Naive B cell (primary cell): ENCODE data around the gene PI4KA. TPM values are rescaled to one million over a fixed set of nuclear protein-coding genes. Genes with fewer than 3 reads are reported as not detected.
"Not testable (repeated sequence)": the region's sequence is repeated elsewhere in the genome, so short reads cannot be mapped to it uniquely, and the experiment has no call there.

ENCODE experiments used
- ATAC-seq, 2 donors: fragments of 150-1000 bp; cut with Tn5 transposase; 2 replicates each; pipeline ENCODE4 v1.10.0; 2021; ENCODE audit warnings: low read depth in 2 of 2, mild to moderate bottlenecking in 2 of 2, moderate library complexity in 2 of 2
- DNase-seq: peaks from one replicate; pipeline ENCODE4 v3.0.0; 2022
- H3K27ac Mint-ChIP-seq, 6 donors: one replicate each; pipeline ENCODE4 v1.8.0; 2020 to 2022; ENCODE audit warnings: mild to moderate bottlenecking in 6 of 6, mixed read lengths in 6 of 6, moderate library complexity in 5 of 6, inconsistent platforms in 2 of 6
- H3K27me3 Mint-ChIP-seq, 3 donors: one replicate each; pipeline ENCODE4 v1.8.0; 2021 to 2022; ENCODE audit warnings: mixed read lengths in 3 of 3, mild to moderate bottlenecking in 1 of 3
- H3K36me3 Mint-ChIP-seq, 2 donors: one replicate each; pipeline ENCODE4 v1.8.0; 2020 to 2022; ENCODE audit warnings: mixed read lengths in 2 of 2, inconsistent platforms in 1 of 2, mild to moderate bottlenecking in 1 of 2
- H3K4me1 Mint-ChIP-seq, 3 donors: one replicate each; pipeline ENCODE4 v1.8.0; 2020 to 2022; ENCODE audit warnings: mixed read lengths in 3 of 3, inconsistent platforms in 1 of 3, mild to moderate bottlenecking in 1 of 3, moderate library complexity in 1 of 3
- H3K4me3 Mint-ChIP-seq, 8 donors: one replicate each; pipeline ENCODE4 v1.8.0; 2020 to 2022; ENCODE audit warnings: mild to moderate bottlenecking in 8 of 8, mixed read lengths in 8 of 8, moderate library complexity in 8 of 8, inconsistent platforms in 2 of 8
- H3K9me3 Mint-ChIP-seq, 7 donors: one replicate each; pipeline ENCODE4 v1.8.0; 2020 to 2022; ENCODE audit warnings: mixed read lengths in 7 of 7, mild to moderate bottlenecking in 5 of 7, inconsistent platforms in 2 of 7, moderate library complexity in 1 of 7
- polyA plus RNA-seq, 6 donors: library from polyadenylated mRNA; unstranded; fragments of 300-500 nt; fragmentation: Illumina TruSeq; gene quantifications; one replicate each; pipeline ENCODE4 v1.2.3, GENCODE V29; 2021; ENCODE audit warnings: low read depth in 6 of 6

Gene PI4KA
- polyA plus RNA-seq, 6 donors from 2014 or later: 25.6 to 68.3 (median 39.3) TPM

DNA sequence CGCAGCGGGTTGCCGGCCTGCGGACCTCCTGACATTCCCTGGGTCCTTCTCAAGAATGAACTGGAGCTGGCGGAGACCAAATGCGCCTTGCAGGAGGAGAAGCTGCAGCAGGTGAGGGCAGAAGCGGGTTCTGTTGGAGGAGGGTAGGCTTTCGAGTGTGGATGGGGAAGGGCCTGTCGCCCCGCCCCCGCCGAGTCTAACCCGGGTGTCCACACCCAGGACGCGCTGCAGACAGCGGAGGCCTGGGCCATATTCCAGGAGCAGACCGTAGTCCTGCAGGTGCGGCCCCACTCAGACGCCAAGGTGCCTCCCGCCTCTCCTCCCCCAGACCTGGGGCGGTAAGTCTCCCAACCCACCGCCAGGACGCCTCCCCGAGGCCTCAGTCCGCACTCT lies 155.2 kb downstream of the PI4KA start:
- not testable (repeated sequence) for DNase-seq, H3K9me3 Mint-ChIP-seq, H3K27me3 Mint-ChIP-seq, H3K4me1 Mint-ChIP-seq, H3K36me3 Mint-ChIP-seq
- peak; percentile 16 to 21 for ATAC-seq
- peak overlapping the region; percentile 93 to 100 (median 98) for H3K4me3 Mint-ChIP-seq
- peak overlapping the region in 3 of 6 donors; percentile 72 to 100 (median 92) for H3K27ac Mint-ChIP-seq

DNA sequence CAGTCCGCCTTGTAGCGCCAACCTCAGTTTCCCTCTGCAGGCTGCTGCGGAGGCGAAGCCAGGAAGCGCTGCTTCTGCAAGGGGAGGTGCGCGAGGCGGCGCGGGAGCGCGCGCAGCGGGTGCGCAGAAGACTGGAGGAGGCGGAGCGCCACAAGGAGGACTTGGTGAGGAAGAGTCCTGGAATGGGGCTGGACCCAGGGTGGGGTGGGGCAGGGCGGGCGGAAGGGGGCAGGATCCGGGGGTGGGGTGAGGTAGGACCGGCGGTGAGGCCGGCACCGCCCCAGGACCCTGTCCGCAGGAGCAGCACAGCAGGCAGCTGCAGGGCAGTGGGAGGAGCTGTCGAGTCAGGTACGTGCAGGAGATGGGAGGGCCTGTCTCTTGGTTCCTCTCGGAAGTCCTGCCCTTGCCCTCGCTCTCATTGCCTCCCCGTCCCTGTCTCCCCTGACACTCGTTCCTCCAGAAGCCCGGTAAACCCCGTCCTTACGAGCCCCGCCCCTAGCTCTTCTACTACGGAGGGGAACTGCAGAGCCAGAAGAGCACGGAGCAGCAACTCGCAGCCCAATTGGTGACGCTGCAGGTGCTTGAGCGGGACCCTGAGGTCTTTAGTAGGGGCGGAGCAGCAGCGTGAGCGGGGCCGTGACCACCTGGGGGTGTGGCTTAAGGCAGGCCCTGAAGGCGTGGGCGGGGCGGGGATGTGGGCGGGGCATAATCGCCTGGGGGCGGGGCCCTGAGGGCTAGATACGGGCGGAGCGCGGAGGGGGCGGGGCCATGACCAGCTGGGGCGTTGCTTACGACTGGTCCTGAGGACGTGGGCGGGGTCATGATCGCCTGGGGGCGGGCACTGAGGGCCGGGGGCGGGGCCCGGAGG lies 155.8 kb downstream of the PI4KA start:
- H3K9me3 Mint-ChIP-seq, H3K4me1 Mint-ChIP-seq, H3K27me3 Mint-ChIP-seq, H3K36me3 Mint-ChIP-seq: not testable (repeated sequence)
- DNase-seq (peak; percentile 93), ATAC-seq (peak; percentile 76 to 79)
- Mint-ChIP-seq H3K4me3 (peak overlapping the region; percentile 93 to 100 (median 98)), H3K27ac (peak overlapping the region; percentile 92 to 100 (median 98))

GRCh38 chr22:20702175-20702545 lies 156.5 kb downstream of the PI4KA start:
- H3K9me3 Mint-ChIP-seq, H3K36me3 Mint-ChIP-seq, H3K27me3 Mint-ChIP-seq, DNase-seq: not testable (repeated sequence)
- peak overlapping the region; percentile 93 to 100 (median 98) for H3K4me3 Mint-ChIP-seq
- ATAC-seq: peak; percentile 4 to 9
- H3K27ac Mint-ChIP-seq: peak overlapping the region in 4 of 6 donors; percentile 70 to 98 (median 84)
- peaks cover 4 to 11% (median 8%) of the 10 kb centered on the region in 3 donors for H3K4me1 Mint-ChIP-seq

DNA sequence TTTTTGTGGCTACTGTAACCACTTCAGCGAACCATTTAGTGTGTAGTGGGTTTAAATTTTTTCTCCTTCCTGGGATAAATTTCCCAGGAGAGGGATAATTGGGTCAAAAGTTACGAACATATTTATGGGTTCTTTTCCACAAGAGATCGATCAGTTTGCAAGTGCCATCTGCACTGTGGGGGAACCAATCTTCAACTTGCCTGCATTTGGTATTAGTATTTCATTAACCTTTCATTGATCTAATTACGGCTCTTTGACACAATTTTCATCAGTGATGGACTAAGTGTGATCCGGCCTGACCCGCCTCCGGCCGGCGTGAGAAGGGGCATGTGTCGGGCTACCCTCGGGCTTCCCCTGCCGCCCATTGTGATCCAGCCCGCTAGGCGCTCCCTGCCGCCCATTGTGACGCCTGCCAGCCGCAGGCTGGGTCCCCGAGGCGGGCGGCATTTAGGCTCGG lies 156.9 kb downstream of the PI4KA start:
- DNase-seq, ATAC-seq, H3K36me3 Mint-ChIP-seq, H3K27me3 Mint-ChIP-seq, H3K9me3 Mint-ChIP-seq: not testable (repeated sequence)
- H3K27ac Mint-ChIP-seq: peak overlapping the region in 4 of 6 donors; percentile 44 to 92 (median 66)
- H3K4me3 Mint-ChIP-seq: peak overlapping the region; percentile 93 to 100 (median 98)
- peaks cover 4 to 11% (median 9%) of the 10 kb centered on the region in 3 donors for H3K4me1 Mint-ChIP-seq

DNA sequence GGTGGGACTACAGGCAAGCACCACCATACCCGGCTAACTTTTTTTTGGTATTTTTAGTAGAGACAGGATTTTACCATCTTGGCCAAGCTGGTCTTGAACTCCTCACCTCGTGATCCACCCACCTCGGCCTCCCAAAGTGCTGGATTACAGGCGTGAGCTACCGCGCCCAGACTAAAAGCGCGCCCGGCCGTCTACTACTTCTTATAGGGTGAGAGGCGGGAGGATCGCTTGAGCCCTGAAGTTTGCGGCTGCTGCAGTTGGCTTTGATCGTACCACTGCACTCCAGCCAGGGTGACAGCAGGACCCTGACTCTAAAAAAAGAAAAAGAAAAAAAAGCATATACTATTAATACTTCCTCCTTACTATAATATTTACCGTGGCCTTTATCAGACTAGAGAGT lies 158.3 kb downstream of the PI4KA start:
- H3K4me3 Mint-ChIP-seq: peak overlapping the region in 3 of 8 donors; percentile 2 to 38 (median 30)

GRCh38 chr22:20699856-20700255 lies 158.8 kb downstream of the PI4KA start:
- H3K4me3 Mint-ChIP-seq: peak overlapping the region in 3 of 8 donors; percentile 36 to 56 (median 41)
- DNase-seq, H3K27me3 Mint-ChIP-seq: not testable (repeated sequence)

More for the DNA sequence above, 158.3 kb downstream of the PI4KA start:
- ATAC-seq, H3K27me3 Mint-ChIP-seq, H3K36me3 Mint-ChIP-seq, H3K27ac Mint-ChIP-seq, H3K9me3 Mint-ChIP-seq, DNase-seq: not testable (repeated sequence)
- H3K4me1 Mint-ChIP-seq: peaks cover 4 to 11% (median 9%) of the 10 kb centered on the region in 3 donors

GRCh38 chr22:20697481-20698113 lies 161.0 kb downstream of the PI4KA start:
- peak overlapping the region in 2 of 8 donors; percentile 26 to 37 for H3K4me3 Mint-ChIP-seq
- not testable (repeated sequence) for H3K9me3 Mint-ChIP-seq, H3K36me3 Mint-ChIP-seq, H3K4me1 Mint-ChIP-seq, H3K27me3 Mint-ChIP-seq
- ATAC-seq (peak in 1 of 2 donors; percentile 37), DNase-seq (peak; percentile 71)
- peak overlapping the region in 2 of 6 donors; percentile 28 to 74 for H3K27ac Mint-ChIP-seq

More at GRCh38 chr22:20699856-20700255, 158.8 kb downstream of the PI4KA start:
- ATAC-seq, H3K9me3 Mint-ChIP-seq, H3K36me3 Mint-ChIP-seq, H3K27ac Mint-ChIP-seq: not testable (repeated sequence)
- H3K4me1 Mint-ChIP-seq: peaks cover 4 to 11% (median 8%) of the 10 kb centered on the region in 3 donors

GRCh38 chr22:20696056-20696455 lies 162.6 kb downstream of the PI4KA start:
- H3K4me3 Mint-ChIP-seq, H3K36me3 Mint-ChIP-seq, H3K27ac Mint-ChIP-seq, DNase-seq, H3K27me3 Mint-ChIP-seq, H3K9me3 Mint-ChIP-seq, H3K4me1 Mint-ChIP-seq, ATAC-seq: not testable (repeated sequence)

DNA sequence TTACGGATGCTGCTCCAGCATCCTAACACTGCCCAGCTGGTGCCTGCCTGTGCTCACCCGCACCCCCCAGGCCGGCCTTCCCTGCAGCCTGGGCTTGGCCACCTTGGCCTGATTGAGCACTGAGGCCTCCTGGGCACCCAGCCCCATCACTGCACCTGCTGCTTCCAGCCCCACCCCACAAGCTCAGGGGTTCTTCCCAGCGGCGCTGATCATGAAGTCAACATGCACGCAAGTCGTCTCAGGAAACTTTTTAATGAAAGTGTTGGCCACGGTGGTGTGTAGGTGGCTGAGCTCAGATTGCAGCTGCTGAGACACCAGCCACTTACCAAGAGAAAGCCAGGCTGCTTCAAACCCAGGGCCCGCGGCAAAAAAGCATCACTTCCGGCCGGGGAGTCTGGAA lies 163.4 kb downstream of the PI4KA start:
- not testable (repeated sequence) for ATAC-seq, H3K36me3 Mint-ChIP-seq, H3K4me3 Mint-ChIP-seq, H3K4me1 Mint-ChIP-seq, H3K27ac Mint-ChIP-seq, H3K27me3 Mint-ChIP-seq, H3K9me3 Mint-ChIP-seq, DNase-seq

DNA sequence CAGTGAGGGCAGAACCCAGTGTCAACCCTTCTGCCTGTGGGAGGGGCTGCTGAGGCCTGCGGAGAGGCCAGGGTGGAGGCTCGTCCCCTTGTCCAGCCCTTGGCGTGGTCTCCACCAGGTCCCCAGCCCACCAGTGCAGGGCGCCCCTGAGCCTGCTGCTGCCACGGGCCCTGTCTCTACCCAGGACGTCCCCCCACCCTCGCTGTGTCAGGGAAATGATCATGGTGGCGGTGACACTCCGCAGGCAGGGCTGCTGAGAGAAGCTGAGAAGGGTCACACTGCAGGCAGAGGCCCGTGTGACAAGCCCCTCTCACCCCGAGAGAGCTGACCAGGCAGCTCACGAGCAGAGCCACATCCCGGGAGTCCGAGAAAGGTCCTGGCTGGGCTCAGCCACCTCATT lies 164.4 kb downstream of the PI4KA start:
- H3K4me3 Mint-ChIP-seq, ATAC-seq, H3K36me3 Mint-ChIP-seq, H3K27ac Mint-ChIP-seq, H3K27me3 Mint-ChIP-seq, H3K4me1 Mint-ChIP-seq, H3K9me3 Mint-ChIP-seq, DNase-seq: not testable (repeated sequence)

GRCh38 chr22:20692926-20693325 lies 165.7 kb downstream of the PI4KA start:
- H3K4me1 Mint-ChIP-seq, H3K27ac Mint-ChIP-seq, H3K36me3 Mint-ChIP-seq, H3K4me3 Mint-ChIP-seq, ATAC-seq, H3K9me3 Mint-ChIP-seq, H3K27me3 Mint-ChIP-seq, DNase-seq: not testable (repeated sequence)

DNA sequence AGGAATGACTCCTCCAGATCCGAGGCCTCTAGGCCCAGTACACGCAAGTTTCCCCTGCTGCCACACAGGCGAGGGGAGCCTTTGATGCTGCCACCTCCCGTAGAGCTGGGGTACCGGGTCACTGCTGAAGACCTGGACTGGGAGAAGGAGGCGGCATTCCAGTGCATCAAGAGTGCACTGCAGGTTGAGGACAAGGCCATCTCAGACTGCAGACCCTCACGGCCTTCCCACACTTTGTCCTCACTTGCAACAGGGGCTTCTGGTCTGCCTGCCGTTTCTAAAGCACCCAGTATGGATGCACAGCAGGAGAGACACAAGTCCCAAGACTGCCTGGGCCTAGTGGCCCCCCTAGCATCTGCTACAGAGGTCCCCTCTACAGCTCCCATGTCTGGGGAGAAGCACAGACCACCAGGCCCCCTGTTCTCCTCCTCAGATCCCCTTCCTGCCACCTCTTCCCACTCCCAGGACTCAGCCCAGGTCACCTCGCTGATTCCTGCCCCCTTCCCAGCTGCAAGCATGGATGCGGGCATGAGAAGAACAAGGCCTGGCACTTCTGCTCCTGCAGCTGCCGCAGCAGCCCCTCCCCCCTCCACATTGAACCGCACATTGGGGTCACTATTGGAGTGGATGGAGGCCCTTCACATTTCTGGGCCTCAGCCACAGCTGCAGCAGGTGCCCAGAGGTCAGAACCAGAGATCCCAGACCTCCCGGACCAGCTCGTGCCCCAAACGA lies 167.9 kb downstream of the PI4KA start:
- not testable (repeated sequence) for H3K4me3 Mint-ChIP-seq, H3K27ac Mint-ChIP-seq, H3K27me3 Mint-ChIP-seq, DNase-seq, H3K36me3 Mint-ChIP-seq, H3K9me3 Mint-ChIP-seq, H3K4me1 Mint-ChIP-seq, ATAC-seq

DNA sequence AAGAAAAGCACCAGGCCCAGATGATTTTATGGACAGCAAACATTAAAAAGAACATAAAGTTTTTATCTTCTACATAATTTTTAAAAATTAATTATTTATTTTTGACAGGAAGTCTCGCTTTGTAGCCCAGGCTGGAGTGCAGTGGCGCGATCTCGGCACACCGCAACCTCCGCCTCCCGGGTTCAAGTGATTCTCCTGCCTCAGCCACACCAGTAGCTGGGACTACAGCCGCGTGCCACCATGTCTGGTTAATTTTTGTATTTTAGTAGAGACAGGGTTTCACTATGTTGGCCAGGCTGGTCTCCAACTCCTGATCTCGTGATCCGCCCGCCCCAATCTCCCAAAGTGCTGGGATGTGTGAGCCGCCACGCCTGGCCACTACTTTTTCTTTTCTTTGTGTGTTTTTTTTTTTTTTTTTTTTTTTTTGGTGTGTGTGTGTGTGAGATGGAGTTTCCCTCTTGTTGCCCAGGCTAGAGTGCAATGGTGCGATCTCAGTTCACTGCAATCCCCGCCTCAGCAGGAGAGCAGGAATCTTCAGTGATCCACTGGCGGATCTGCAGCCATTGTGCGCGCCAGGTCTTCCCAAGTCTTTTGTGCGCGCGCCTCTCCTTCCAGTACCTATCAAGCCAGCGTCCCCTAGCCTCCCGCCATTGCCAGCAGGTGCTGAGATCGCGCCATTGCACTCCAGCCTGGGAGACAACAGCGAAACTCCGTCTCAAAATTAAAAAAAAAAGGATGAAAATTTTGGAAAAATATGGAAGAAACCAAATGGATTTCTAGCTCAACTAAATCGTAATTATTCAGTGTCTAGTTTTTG lies 171.0 kb downstream of the PI4KA start:
- not testable (repeated sequence) for DNase-seq, H3K27ac Mint-ChIP-seq, H3K4me1 Mint-ChIP-seq, H3K36me3 Mint-ChIP-seq, H3K27me3 Mint-ChIP-seq, ATAC-seq, H3K4me3 Mint-ChIP-seq, H3K9me3 Mint-ChIP-seq
